ENCODE measurements around the gene DAPK3. TPM values are rescaled to one million over a fixed set of nuclear protein-coding genes. Genes with fewer than 3 reads are reported as not detected.
"Not testable (repeated sequence)": the region's sequence is repeated elsewhere in the genome, so short reads cannot be mapped to it uniquely, and the experiment has no call there.

The DAPK3 gene
- total and polyA plus RNA-seq, 12 donors, result 72.5 to 222 (median 112) TPM

DNA sequence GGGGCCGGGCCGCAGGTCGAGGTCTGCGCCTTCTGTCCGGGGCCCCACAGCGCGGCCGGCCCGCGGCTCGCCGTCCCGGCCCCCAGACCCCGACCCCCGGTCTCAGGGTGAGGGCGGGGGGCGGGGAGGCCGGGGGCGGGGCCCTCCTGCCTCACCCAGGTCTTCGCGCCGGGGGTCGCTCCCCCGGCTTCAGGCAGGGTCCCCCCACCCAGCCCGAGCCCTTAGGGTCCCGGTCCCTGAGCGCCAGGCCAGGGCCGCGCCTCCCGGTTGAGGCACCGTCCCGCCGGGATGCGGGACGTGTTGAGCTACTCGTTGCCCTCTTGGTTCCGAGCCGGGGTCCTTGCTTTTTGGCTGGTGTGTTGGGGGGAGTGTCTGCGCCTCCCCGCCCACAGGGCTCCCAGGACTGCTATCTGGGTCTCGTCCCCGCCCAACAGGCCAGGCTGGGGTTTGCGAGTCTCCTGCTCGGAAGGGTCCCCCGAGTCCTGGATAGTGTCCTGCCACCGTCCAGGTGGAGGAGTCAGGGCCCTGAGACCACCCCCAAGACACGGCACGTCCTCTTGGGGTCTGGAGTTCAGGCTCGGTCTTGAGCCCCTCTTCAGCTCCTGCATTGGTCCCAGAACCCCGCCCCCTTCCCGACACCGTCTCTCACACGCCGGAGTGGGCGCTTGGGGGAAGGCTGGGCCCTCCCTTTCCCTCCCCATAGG is 37.1 kb upstream of the DAPK3 start:
- DNase-seq (no peak), ATAC-seq (peak in 4 of 8 donors; percentile 0 to 14 (median 3))
- Histone ChIP-seq H3K4me1 (peaks cover 31 to 55% (median 43%) of the 10 kb centered on the region in 9 donors), H3K36me3 (peaks cover 0 to 22% (median 1%) of the 10 kb centered on the region in 9 donors), H3K9me3 (no peaks in the 10 kb centered on the region), H3K27me3 (no peaks in the 10 kb centered on the region), H3K4me3 (peak overlapping the region; percentile 76 to 99 (median 90)), H3K27ac (peak overlapping the region; percentile 81 to 95 (median 90))
- 0 to 1% methylated on average over 34 to 55 of the region's 55 CpGs for WGBS, 2 donors
- intact Hi-C loops (cut with DNase I), result loop anchor here in 3 of 10 donors (5.0 to 10.0 kb wide), 3 partner anchors 57 to 114 kb away; partner anchors contain the start of genes ZBTB7A (in 2 of the 3) and MAP2K2 (in 1 of the 3)
- TF ChIP-seq, protein P1, sequence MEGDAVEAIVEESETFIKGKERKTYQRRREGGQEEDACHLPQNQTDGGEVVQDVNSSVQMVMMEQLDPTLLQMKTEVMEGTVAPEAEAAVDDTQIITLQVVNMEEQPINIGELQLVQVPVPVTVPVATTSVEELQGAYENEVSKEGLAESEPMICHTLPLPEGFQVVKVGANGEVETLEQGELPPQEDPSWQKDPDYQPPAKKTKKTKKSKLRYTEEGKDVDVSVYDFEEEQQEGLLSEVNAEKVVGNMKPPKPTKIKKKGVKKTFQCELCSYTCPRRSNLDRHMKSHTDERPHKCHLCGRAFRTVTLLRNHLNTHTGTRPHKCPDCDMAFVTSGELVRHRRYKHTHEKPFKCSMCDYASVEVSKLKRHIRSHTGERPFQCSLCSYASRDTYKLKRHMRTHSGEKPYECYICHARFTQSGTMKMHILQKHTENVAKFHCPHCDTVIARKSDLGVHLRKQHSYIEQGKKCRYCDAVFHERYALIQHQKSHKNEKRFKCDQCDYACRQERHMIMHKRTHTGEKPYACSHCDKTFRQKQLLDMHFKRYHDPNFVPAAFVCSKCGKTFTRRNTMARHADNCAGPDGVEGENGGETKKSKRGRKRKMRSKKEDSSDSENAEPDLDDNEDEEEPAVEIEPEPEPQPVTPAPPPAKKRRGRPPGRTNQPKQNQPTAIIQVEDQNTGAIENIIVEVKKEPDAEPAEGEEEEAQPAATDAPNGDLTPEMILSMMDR (IDR thresholded peaks at IDR 0.05), result no peak

DNA sequence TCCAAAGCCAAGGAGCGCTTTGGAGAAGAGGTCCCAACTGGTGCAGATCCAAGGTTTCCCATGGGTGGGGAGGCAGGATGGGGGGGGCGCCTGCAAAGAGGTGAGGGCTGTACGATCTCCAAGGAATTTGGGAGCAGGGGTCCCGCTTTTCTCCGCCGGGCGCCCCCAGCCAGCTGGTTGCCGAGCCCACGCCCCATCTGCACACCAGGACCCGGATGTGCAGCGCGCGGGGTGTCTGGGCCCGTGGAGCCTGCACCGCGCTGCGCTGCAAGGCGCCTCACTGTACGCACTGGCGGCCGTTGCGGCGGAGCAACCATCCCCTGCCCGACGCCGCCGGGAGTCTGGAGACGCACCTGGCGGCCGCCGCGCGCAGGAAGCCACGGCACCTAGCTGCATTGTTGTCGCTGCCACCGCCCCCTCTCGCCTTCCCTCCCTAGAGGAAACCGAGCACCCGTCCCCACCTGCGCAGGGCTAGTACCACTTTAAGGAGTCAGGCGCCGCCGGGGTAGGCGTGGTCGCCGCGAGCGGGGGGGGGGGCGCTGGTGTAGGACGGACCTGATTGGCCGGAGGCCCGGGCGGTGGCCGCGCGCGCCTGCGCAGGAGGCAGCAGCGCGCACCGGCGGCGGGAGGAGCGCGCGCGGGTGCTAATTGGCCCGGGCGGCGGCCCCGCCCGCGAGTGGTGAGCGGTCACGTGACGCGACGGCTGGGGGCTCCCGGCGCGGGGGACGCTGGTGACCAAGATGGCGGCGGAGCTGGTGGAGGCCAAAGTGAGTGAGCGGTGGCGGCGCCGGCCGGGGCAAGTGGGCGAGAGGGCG is 36.3 kb upstream of the DAPK3 start, which contains the start of gene PIAS4:
Gene PIAS4 (plus strand): TSS at position 716 of the 815 bp plus-strand sequence. CDS start 25 bp downstream, at position 741.
- 0% methylated on average over 42 to 91 of the region's 91 CpGs for WGBS, 2 donors
- intact Hi-C loops (cut with DNase I), result loop anchor here in 3 of 10 donors (5.0 to 10.0 kb wide), 3 partner anchors 58 to 115 kb away; partner anchors contain the start of genes ZBTB7A (in 2 of the 3) and MAP2K2 (in 1 of the 3)

GRCh38 chr19:4005436-4005835 is 34.5 kb upstream of the DAPK3 start:
- not testable (repeated sequence) for H3K27me3 ChIP-seq, H3K9me3 ChIP-seq, ATAC-seq, H3K4me3 ChIP-seq, H3K36me3 ChIP-seq, DNase-seq, H3K27ac ChIP-seq
- peaks cover 21 to 34% (median 31%) of the 10 kb centered on the region in 9 donors for H3K4me1 ChIP-seq
- 97 to 98% methylated on average over 9 of the region's 9 CpGs for WGBS, 2 donors
- intact Hi-C loops (cut with DNase I), result loop anchor here in 3 of 10 donors (5.0 to 10.0 kb wide), 3 partner anchors 59 to 117 kb away; partner anchors contain the start of genes ZBTB7A (in 2 of the 3) and MAP2K2 (in 1 of the 3)

More for the DNA sequence above, 36.3 kb upstream of the DAPK3 start, which contains the start of gene PIAS4:
- peak; percentile 95 to 97 for DNase-seq
- H3K36me3 ChIP-seq, result peaks cover 0 to 17% (median 0%) of the 10 kb centered on the region in 9 donors
- peak; percentile 94 to 97 (median 96) for ATAC-seq
- H3K27me3 ChIP-seq, result no peaks in the 10 kb centered on the region
- H3K4me1 ChIP-seq, result peaks cover 31 to 47% (median 41%) of the 10 kb centered on the region in 9 donors
- H3K9me3 ChIP-seq, result no peaks in the 10 kb centered on the region
- H3K27ac ChIP-seq, result peak within 1 kb of the TSS; percentile 81 to 95 (median 90)
- TF ChIP-seq, protein P1 (IDR thresholded peaks at IDR 0.05), result peak in 2 of 9 donors; percentile 8 to 13
- H3K4me3 ChIP-seq, result peak within 1 kb of the TSS; percentile 76 to 99 (median 90)

GRCh38 chr19:4000798-4001197 is 29.9 kb upstream of the DAPK3 start:
- H3K4me1 ChIP-seq, H3K27ac ChIP-seq, DNase-seq, ATAC-seq, H3K9me3 ChIP-seq, H3K36me3 ChIP-seq, H3K4me3 ChIP-seq, H3K27me3 ChIP-seq: not testable (repeated sequence)
- WGBS, 2 donors, result 84 to 88% methylated on average over 5 of the region's 5 CpGs
- intact Hi-C loops (cut with DNase I), result loop anchor here in 1 of 10 donors (10.0 kb wide), 1 partner anchor 64 kb away; the partner anchor contains the start of gene ZBTB7A

- not testable (repeated sequence) for H3K27ac ChIP-seq, H3K4me1 ChIP-seq, ATAC-seq, H3K4me3 ChIP-seq, DNase-seq, H3K9me3 ChIP-seq, H3K36me3 ChIP-seq, H3K27me3 ChIP-seq
- WGBS, 2 donors, result 82 to 87% methylated on average over 29 of the region's 29 CpGs
- intact Hi-C loops (cut with DNase I), result loop anchor here in 1 of 10 donors (10.0 kb wide), 1 partner anchor 116 kb away; no protein-coding TSS in a partner anchor
Observed at GRCh38 chr19:3998667-3999412, 27.9 kb upstream of the DAPK3 start.

Measured in heart right ventricle (tissue), 16 donors.